GM12891 (cell line): Measurements from ENCODE around the gene ATF3.

ENCODE experiments used
- PAX5 ChIP-seq: IDR thresholded peaks from 2 replicates; pipeline ENCODE4 v1.6.1; 2011; ENCODE audit warnings: low read length, moderate library complexity, mild to moderate bottlenecking; ENCODE audit not compliant: insufficient read depth, severe bottlenecking
- POLR2A ChIP-seq: IDR thresholded peaks from 2 replicates; pipeline ENCODE4 v1.6.1; 2011; ENCODE audit warnings: low read depth, low read length, control low read depth
- POLR2AphosphoS5 ChIP-seq: IDR thresholded peaks from 2 replicates; pipeline ENCODE4 v1.6.1; 2011; ENCODE audit warnings: low read depth, low read length, control low read depth
- SPI1 ChIP-seq: IDR thresholded peaks from 2 replicates; pipeline ENCODE4 v1.6.1; 2011; ENCODE audit warnings: low read depth, low read length, control low read depth

DNA sequence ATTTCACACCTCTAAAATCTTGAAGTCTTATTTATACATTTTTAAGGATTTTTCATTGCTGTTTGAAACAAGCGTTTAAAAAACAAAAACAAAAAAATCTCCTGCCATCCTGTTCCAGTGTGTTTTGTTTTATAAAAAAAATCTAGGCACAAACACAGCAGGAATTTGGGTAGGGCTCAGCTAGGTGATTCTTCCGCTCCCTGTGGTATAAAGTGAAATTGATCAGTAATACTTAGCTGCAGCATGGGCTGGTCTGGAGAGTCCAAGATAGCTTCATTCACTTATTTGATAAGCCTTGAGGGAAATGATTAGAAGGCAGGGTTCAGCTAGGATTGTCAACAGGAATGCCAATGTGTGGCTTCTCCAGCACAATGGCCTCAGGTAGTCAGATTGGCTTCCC lies 25.7 kb downstream of the ATF3 start:
- TF ChIP-seq POLR2AphosphoS5 (no peak), POLR2A (no peak), SPI1 (no peak), PAX5 (no peak)
